ENCODE measurements around the gene SERPINE1.

Gene SERPINE1

GRCh38 chr7:101153969-101154692 lies 27.2 kb downstream of the SERPINE1 start, which contains the start of gene AP1S1 (continued):
- TF ChIP-seq KLF7 (tag by site-specific recombination; IDR thresholded peaks at IDR 0.05; ENCODE audit: borderline replicate concordance) (peak; percentile 47; the same call in 1 of the 2 replicates), SP2 (tag by site-specific recombination; IDR thresholded peaks at IDR 0.05) (peak; percentile 87), ZFP41 (tag by site-specific recombination; IDR thresholded peaks at IDR 0.05; ENCODE audit: borderline replicate concordance) (no peak), HOXA7 (CRISPR knock-in tag; IDR thresholded peaks at IDR 0.05; ENCODE audit: borderline replicate concordance) (no peak), KLF9 (tag by site-specific recombination; IDR thresholded peaks at IDR 0.05; ENCODE audit: low read depth) (peak; percentile 84), ZNF341 (tag by site-specific recombination; IDR thresholded peaks at IDR 0.05; ENCODE audit: low read depth) (peak; percentile 92), ZNF121 (tag by site-specific recombination; IDR thresholded peaks at IDR 0.05) (no peak), GLIS1 (tag by site-specific recombination; IDR thresholded peaks at IDR 0.05) (peak; percentile 67), ZNF404 (tag by site-specific recombination; IDR thresholded peaks at IDR 0.05) (no peak), SETDB1 (IDR thresholded peaks at IDR 0.05; ENCODE audit: insufficient read length, low read length) (no peak), SP3 (tag by site-specific recombination; IDR thresholded peaks at IDR 0.05) (peak; percentile 97), ZNF660 (tag by site-specific recombination; IDR thresholded peaks at IDR 0.05) (no peak), ZNF10 (tag by site-specific recombination; IDR thresholded peaks at IDR 0.05) (no peak), RBAK (tag by site-specific recombination; IDR thresholded peaks at IDR 0.05) (no peak), ZSCAN4 (tag by site-specific recombination; IDR thresholded peaks at IDR 0.05) (no peak), EGR2 (tag by site-specific recombination; IDR thresholded peaks at IDR 0.05; ENCODE audit: low read depth) (peak; percentile 88), ZNF843 (tag by site-specific recombination; IDR thresholded peaks at IDR 0.05) (0 out of 2 replicates have a peak, but pooled peaks have one; percentile 26), ZNF530 (tag by site-specific recombination; IDR thresholded peaks at IDR 0.05; ENCODE audit: low read depth) (no peak)

GRCh38 chr7:101154693-101155102 lies 27.8 kb downstream of the SERPINE1 start:
- POLR2A ChIA-PET = no interaction called here
- H3K27ac ChIP-seq (ENCODE audit: extremely low read depth, low read depth, low read length) = peak overlapping the region; percentile 41; the same call in 1 of the 2 replicates
- CTCF ChIA-PET = interaction anchor here (0.7 to 8.6 kb wide), 3 partner anchors 11 to 123 kb away, joined by 3 to 84 read pairs (median 6); no protein-coding TSS in a partner anchor
- TF ChIP-seq ZBTB21 (tag by site-specific recombination; IDR thresholded peaks at IDR 0.05) = 0 out of 2 replicates have a peak, but pooled peaks have one; percentile 7
- TF ChIP-seq KLF9 (tag by site-specific recombination; IDR thresholded peaks at IDR 0.05; ENCODE audit: low read depth) = peak; percentile 7; the same call in 1 of the 2 replicates
- TF ChIP-seq HIC1 (tag by site-specific recombination; IDR thresholded peaks at IDR 0.05) = no peak
- no peak for TF ChIP-seq ZFP69B (tag by site-specific recombination; IDR thresholded peaks at IDR 0.05)
- TF ChIP-seq KLF7 (tag by site-specific recombination; IDR thresholded peaks at IDR 0.05; ENCODE audit: borderline replicate concordance) = 0 out of 2 replicates have a peak, but pooled peaks have one; percentile 10
- TF ChIP-seq ZNF2 (tag by site-specific recombination; IDR thresholded peaks at IDR 0.05) = no peak
- TF ChIP-seq KLF8 (tag by site-specific recombination; IDR thresholded peaks at IDR 0.05) = no peak
- no peak for TF ChIP-seq ZNF148 (tag by site-specific recombination; IDR thresholded peaks at IDR 0.05; ENCODE audit: borderline replicate concordance)
- no peak for TF ChIP-seq ZNF48 (tag by site-specific recombination; IDR thresholded peaks at IDR 0.05)
- TF ChIP-seq ZIC2 (tag by site-specific recombination; IDR thresholded peaks at IDR 0.05) = 0 out of 2 replicates have a peak, but pooled peaks have one; percentile 15
- TF ChIP-seq ZNF341 (tag by site-specific recombination; IDR thresholded peaks at IDR 0.05; ENCODE audit: low read depth) = peak; percentile 8; the same call in 1 of the 2 replicates
- no peak for TF ChIP-seq ZNF324 (tag by site-specific recombination; IDR thresholded peaks at IDR 0.05)
- TF ChIP-seq ZNF280C (tag by site-specific recombination; IDR thresholded peaks at IDR 0.05) = no peak
- no peak for TF ChIP-seq ZNF624 (tag by site-specific recombination; IDR thresholded peaks at IDR 0.05)

More at GRCh38 chr7:101154693-101155102, 27.8 kb downstream of the SERPINE1 start:
- Histone ChIP-seq H3K9me3 (ENCODE audit: control insufficient read depth, insufficient read depth, low read depth, low read length) (no peaks in the 10 kb centered on the region), H3K4me1 (ENCODE audit: control insufficient read depth, insufficient read depth, low read length) (peaks cover 5% of the 10 kb centered on the region; the same call in 1 of the 2 replicates), H3K4me3 (ENCODE audit: low read depth, low read length) (peak overlapping the region; percentile 80), H3K36me3 (ENCODE audit: control insufficient read depth in 2 of 2, insufficient read depth in 1 of 2, low read length in 2 of 2) (peaks cover 1 to 14% of the 10 kb centered on the region in 2 experiments; a peak in 2 of 3 replicates)

All from HEK293 (cell line).